K562 (cell line): ENCODE data around the gene CPN2.

Experiments
- MED1 ChIP-seq: sonication (generic); formaldehyde crosslinking; IDR thresholded peaks from 2 replicates; pipeline ENCODE4 v1.8.1; 2023; ENCODE audit warnings: missing genetic modification reagents, borderline replicate concordance
- RAD51 ChIP-seq: fragments of 450-650 bp; IDR thresholded peaks from 2 replicates; pipeline ENCODE4 v1.7.1; 2016; ENCODE audit warnings: low read depth, mild to moderate bottlenecking, borderline replicate concordance
- TCF7L2 ChIP-seq: fragments of 150-350 bp; IDR thresholded peaks from 2 replicates; pipeline ENCODE4 v1.6.1; 2016; ENCODE audit warnings: low read depth, mild to moderate bottlenecking, low read length, moderate library complexity
- TRIM28 ChIP-seq: fragments of 450-650 bp; IDR thresholded peaks from 2 replicates; pipeline ENCODE4 v1.6.1; 2017
- ZNF121 ChIP-seq: sonication (generic); formaldehyde crosslinking; conservative IDR thresholded peaks from 2 replicates; pipeline ENCODE4 v1.8.0; 2022; ENCODE audit warnings: missing genetic modification reagents
- TF ChIP-seq, protein P1 (sequence below): sonication (generic); formaldehyde crosslinking; IDR thresholded peaks from 2 replicates; pipeline ENCODE4 v1.5.0; 2020; ENCODE audit warnings: missing genetic modification reagents
- TF ChIP-seq, protein P2 (sequence below): fragments of 250-450 bp; sonication (Bioruptor Pico); IDR thresholded peaks from 2 replicates; pipeline ENCODE4 v1.5.0; 2021; ENCODE audit warnings: mild to moderate bottlenecking, moderate library complexity

DNA sequence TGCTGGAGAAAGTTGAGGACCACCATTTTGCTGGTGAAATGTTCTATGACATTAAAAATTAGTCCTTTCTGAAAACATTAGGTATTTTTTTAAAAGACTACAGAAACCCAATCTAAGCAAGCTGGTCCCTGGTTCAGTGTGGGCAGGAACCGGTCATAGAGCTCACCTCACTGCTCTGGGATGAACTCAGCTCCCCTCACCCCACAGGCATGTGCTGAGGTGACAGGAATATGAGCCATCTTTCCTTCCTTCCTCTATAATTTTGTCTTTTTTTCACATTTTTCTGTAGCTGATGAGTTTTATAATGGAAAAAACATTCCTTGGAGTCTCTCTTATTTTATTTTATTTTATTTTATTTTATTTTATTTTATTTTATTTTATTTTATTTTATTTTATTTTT is 26.6 kb upstream of the CPN2 start:
- TF ChIP-seq, protein P1, sequence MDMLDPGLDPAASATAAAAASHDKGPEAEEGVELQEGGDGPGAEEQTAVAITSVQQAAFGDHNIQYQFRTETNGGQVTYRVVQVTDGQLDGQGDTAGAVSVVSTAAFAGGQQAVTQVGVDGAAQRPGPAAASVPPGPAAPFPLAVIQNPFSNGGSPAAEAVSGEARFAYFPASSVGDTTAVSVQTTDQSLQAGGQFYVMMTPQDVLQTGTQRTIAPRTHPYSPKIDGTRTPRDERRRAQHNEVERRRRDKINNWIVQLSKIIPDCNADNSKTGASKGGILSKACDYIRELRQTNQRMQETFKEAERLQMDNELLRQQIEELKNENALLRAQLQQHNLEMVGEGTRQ: no peak
- TF ChIP-seq TRIM28 (no peak), RAD51 (no peak), MED1 (CRISPR knock-in tag) (no peak), TCF7L2 (no peak), ZNF121 (CRISPR knock-in tag) (no peak)
- TF ChIP-seq, protein P2, sequence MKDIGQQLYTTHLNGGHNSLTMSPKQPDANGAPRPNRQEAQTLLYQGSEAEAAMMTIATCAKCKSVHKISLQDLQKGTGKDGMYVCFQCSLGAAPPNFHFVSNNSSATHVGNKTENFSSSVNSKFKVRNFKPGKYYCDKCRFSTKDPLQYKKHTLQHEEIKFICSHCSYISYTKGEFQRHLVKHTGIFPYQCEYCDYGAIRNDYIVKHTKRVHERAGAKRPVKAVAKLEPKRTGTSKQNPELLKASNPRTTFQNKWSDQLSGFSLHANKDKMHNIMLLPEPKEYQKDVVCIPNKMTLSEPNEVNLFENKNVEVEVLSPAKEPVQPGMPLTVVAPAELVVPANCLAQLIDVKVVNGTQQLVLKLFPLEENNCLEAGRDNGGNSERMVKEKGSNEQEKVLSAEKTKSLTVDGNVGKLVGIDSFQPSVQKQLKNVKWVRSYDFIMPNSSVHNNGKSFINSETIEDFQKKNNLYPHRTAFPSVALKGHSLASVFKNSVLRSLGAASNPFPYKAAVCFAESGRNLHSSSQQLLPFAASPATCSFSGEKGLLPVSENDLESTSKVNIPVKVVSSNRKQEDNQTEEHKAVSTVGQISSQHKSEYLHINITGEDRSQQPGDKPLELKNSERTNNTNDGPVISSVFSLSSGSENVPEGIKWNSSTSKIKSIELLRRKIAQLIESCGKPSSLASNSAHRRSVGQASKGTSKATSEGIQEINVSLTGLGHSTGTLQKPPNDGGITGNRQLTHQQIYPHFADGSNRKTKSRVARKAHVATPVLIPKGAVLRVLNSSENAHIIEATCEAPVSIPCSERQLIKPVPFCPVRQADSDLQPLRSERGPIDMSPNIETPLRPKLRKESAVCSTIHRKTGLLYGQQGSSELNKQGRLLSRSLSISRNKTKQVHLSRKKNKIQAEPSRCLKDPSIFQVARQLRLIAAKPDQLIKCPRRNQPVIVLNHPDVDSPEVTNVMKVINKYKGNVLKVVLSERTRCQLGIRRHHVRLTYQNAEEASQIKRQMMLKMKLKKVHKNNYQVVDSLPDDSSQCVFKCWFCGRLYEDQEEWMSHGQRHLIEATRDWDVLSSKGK (CRISPR knock-in tag): no peak
